H1 (cell line): Measurements from ENCODE around the gene NAV3. TPM values are rescaled to one million over a fixed set of nuclear protein-coding genes. Genes with fewer than 3 reads are reported as not detected.

Source experiments
- polyA plus RNA-seq, 7 experiments: library from polyadenylated mRNA; depleted of rRNA in 3 of 7; stranded (reverse) in 5 of 7; unstranded in 2 of 7; fragments of >200 nt in 5 of 7; fragments of 200-250 nt in 2 of 7; gene quantifications; 1 replicate in 5 of 7; 2 replicates in 1 of 7; 4 replicates in 1 of 7; pipeline versions ENCODE4 v1.2.1 to v1.2.3, GENCODE V29; 2011 to 2013; ENCODE audit warnings: missing spikeins in 2 of 7, mixed read lengths in 2 of 7
- total RNA-seq: library from RNA; stranded (reverse); fragmentation: NEBNext Ultra II Directional; extraction: Animal tissue kit (Norgen Biotek cat#: 25700); gene quantifications from 2 replicates; pipeline ENCODE4 v1.2.1, GENCODE V29; 2021
- TF ChIP-seq, protein P1 (sequence below): IDR thresholded peaks from 2 replicates; pipeline ENCODE4 v1.6.1; 2012; ENCODE audit warnings: low read length, inconsistent platforms

The NAV3 gene
- total and polyA plus RNA-seq, 2 of the 8 experiments (the other 6 are each of a cell fraction or from before 2014, with no cell fraction given) = 0.47 to 5.0 TPM

GRCh38 chr12:77788231-77789168 lies 42.2 kb upstream of the NAV3 start (continued):
- TF ChIP-seq, protein P1, sequence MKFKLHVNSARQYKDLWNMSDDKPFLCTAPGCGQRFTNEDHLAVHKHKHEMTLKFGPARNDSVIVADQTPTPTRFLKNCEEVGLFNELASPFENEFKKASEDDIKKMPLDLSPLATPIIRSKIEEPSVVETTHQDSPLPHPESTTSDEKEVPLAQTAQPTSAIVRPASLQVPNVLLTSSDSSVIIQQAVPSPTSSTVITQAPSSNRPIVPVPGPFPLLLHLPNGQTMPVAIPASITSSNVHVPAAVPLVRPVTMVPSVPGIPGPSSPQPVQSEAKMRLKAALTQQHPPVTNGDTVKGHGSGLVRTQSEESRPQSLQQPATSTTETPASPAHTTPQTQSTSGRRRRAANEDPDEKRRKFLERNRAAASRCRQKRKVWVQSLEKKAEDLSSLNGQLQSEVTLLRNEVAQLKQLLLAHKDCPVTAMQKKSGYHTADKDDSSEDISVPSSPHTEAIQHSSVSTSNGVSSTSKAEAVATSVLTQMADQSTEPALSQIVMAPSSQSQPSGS = no peak
